ENCODE results near the gene IRF2BP2. TPM values are rescaled to one million over a fixed set of nuclear protein-coding genes. Genes with fewer than 3 reads are reported as not detected.
A peak's percentile ranks its signal among the peaks of the same experiment; 100 is the strongest.

The IRF2BP2 gene
- total RNA-seq, 1 donor from 2014 or later, result 199 TPM

DNA sequence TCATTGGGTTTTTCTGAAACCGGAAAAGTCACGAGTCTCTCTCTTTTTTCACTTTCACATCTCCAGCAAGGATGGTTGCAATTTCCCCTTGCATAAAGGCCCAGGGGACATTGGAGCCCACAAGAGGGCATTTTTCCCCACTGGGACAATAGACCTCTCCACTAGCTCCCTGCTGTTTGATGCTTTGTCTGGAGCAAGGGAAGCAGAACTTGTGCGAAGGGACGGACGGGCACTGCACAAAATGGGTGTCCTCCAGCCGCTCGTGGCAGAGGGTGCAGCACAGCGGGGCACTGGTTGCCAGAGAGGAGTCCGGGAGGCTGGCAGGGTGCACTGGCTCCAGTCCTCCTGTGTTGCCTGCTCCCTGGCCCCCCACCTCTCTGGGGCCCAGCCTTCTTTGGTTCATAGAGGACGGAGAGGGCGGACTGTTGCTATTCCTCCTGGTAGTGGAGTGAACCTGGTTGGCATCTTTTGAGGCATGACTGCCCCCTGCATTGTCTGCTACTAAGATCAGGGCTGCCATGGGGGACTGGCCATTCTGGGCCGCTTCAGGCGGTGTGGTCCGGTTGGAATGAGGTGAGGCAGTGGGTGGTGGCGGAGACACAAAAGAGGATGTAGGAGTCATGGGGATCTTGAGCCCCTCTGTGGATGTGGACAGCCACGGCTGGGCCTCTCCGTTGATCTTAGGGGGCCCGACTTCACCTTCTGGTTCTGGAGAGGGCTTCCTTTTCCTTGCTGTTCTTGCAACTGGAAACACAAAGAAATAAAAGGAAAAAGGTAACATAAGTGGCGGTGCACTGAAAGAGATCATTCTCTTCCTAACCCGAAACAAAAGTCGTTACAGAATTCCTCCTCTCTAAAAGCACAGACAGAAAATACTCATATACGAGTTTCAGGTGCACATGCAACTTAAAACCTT is 2.6 kb downstream of the IRF2BP2 start:
- peaks cover 38% of the 10 kb centered on the region for H3K36me3 Mint-ChIP-seq (ENCODE audit: unreplicated experiment)
- H3K4me1 Mint-ChIP-seq (ENCODE audit: low read depth, unreplicated experiment), result peaks cover 15% of the 10 kb centered on the region
- H3K9me3 Mint-ChIP-seq (ENCODE audit: unreplicated experiment), result peaks cover 50% of the 10 kb centered on the region
- TF ChIP-seq, protein P1, sequence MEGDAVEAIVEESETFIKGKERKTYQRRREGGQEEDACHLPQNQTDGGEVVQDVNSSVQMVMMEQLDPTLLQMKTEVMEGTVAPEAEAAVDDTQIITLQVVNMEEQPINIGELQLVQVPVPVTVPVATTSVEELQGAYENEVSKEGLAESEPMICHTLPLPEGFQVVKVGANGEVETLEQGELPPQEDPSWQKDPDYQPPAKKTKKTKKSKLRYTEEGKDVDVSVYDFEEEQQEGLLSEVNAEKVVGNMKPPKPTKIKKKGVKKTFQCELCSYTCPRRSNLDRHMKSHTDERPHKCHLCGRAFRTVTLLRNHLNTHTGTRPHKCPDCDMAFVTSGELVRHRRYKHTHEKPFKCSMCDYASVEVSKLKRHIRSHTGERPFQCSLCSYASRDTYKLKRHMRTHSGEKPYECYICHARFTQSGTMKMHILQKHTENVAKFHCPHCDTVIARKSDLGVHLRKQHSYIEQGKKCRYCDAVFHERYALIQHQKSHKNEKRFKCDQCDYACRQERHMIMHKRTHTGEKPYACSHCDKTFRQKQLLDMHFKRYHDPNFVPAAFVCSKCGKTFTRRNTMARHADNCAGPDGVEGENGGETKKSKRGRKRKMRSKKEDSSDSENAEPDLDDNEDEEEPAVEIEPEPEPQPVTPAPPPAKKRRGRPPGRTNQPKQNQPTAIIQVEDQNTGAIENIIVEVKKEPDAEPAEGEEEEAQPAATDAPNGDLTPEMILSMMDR (IDR thresholded peaks at IDR 0.05; ENCODE audit: partially characterized antibody, unreplicated experiment), result no peak
- H3K27me3 Mint-ChIP-seq (ENCODE audit: unreplicated experiment), result peaks cover 43% of the 10 kb centered on the region
- H3K4me3 Mint-ChIP-seq (ENCODE audit: unreplicated experiment), result peak overlapping the region; percentile 99
- peak; percentile 32 for DNase-seq
- H3K27ac Mint-ChIP-seq (ENCODE audit: unreplicated experiment), result peak overlapping the region; percentile 99

DNA sequence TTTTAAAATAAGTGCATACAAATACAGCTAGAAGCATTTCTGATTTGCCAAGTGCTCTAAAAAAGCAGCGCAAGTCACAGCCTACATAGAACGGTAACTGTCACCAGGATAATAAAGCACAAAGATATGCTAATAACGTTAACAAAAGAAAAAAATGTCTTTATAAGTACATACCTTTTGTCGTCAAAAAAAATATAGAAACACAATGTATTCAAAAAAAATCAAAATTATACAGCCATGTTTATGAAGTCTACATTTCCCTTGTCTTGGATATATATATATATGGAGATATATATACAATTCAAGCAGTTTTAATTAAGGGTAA is 3.2 kb downstream of the IRF2BP2 start:
- TF ChIP-seq, protein P1 (IDR thresholded peaks at IDR 0.05; ENCODE audit: partially characterized antibody, unreplicated experiment), result no peak
- H3K4me1 Mint-ChIP-seq (ENCODE audit: low read depth, unreplicated experiment), result peaks cover 11% of the 10 kb centered on the region
- H3K27me3 Mint-ChIP-seq (ENCODE audit: unreplicated experiment), result peaks cover 43% of the 10 kb centered on the region
- peak overlapping the region; percentile 99 for H3K27ac Mint-ChIP-seq (ENCODE audit: unreplicated experiment)
- peak overlapping the region; percentile 99 for H3K4me3 Mint-ChIP-seq (ENCODE audit: unreplicated experiment)
- peaks cover 38% of the 10 kb centered on the region for H3K36me3 Mint-ChIP-seq (ENCODE audit: unreplicated experiment)
- no peak for DNase-seq
- peaks cover 47% of the 10 kb centered on the region for H3K9me3 Mint-ChIP-seq (ENCODE audit: unreplicated experiment)

DNA sequence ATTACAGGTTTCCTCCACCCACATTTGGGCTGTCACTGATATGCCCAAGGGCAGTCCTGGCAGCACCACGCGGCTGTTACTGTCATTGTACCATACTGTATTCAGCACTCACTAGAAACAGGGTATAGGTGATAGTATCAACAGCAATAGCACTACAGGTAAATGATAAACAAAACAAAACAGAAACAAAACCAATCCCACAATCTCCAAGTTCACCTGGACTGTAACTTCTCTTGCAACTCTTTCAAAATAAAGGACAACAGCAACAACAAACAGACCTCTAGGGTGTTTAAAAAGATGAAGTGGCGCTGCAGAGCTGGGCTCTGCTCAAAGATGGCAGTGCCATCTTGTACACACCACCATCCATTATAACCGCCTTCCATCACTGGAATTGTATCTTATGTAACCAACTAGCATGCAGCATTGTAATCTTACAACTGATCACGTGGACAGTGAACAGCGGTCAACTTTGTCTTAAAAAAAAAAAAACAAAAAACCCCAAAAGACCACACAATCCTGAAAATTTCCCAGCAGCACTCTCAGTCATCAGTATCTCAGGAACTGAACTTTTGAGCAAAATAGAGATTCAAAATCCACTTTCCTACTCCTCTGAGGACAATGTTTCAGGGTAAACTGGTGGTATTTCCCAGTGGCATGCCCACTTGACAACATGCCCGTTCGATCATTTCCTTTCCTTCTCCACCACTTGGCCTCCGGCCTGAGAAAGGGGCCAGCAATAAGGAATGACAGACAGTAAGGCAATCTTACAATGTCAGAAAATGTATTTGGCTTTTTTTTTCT is 3.8 kb downstream of the IRF2BP2 start:
- peaks cover 40% of the 10 kb centered on the region for H3K27me3 Mint-ChIP-seq (ENCODE audit: unreplicated experiment)
- peaks cover 7% of the 10 kb centered on the region for H3K4me1 Mint-ChIP-seq (ENCODE audit: low read depth, unreplicated experiment)
- peaks cover 38% of the 10 kb centered on the region for H3K36me3 Mint-ChIP-seq (ENCODE audit: unreplicated experiment)
- TF ChIP-seq, protein P1 (IDR thresholded peaks at IDR 0.05; ENCODE audit: partially characterized antibody, unreplicated experiment), result no peak
- H3K9me3 Mint-ChIP-seq (ENCODE audit: unreplicated experiment), result peaks cover 42% of the 10 kb centered on the region
- H3K27ac Mint-ChIP-seq (ENCODE audit: unreplicated experiment), result peak overlapping the region; percentile 99
- H3K4me3 Mint-ChIP-seq (ENCODE audit: unreplicated experiment), result peak overlapping the region; percentile 99
- DNase-seq, result no peak

DNA sequence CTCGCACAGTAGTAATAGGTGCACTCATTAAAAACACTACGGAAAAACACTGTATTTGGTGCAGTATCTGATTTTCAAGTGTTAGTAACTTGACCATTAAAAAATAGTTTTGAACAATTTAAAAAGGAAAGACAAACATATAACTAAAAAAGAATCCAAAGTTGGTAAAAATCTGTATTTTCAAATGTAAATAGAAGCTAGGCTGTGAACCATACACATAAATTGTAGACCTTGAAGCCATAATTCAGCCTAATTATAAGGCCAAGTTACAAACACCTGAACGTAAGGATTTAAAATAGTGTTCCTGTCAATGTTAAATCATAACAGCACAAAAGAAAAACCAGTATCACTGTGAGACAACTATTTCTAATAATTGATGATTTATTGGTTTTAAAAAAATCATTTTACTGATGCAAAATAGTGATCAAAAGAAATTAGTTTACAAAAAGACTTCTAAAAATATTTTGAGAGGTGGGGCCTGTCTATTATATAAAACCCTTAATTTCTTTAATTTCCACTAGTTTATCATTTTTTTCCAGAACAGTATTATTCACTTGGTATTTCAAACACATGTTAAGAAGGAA is 4.5 kb downstream of the IRF2BP2 start:
- TF ChIP-seq, protein P1 (IDR thresholded peaks at IDR 0.05; ENCODE audit: partially characterized antibody, unreplicated experiment), result no peak
- Mint-ChIP-seq H3K27ac (ENCODE audit: unreplicated experiment) (peak overlapping the region; percentile 99), H3K27me3 (ENCODE audit: unreplicated experiment) (peaks cover 39% of the 10 kb centered on the region), H3K9me3 (ENCODE audit: unreplicated experiment) (peaks cover 40% of the 10 kb centered on the region), H3K36me3 (ENCODE audit: unreplicated experiment) (peaks cover 37% of the 10 kb centered on the region), H3K4me1 (ENCODE audit: low read depth, unreplicated experiment) (peaks cover 10% of the 10 kb centered on the region), H3K4me3 (ENCODE audit: unreplicated experiment) (peak overlapping the region; percentile 99)
- DNase-seq, result no peak

Data from glutamatergic neuron (in vitro differentiated cells).